ENCODE data around the gene BFSP2.
"Not testable (repeated sequence)": the region's sequence is repeated elsewhere in the genome, so short reads cannot be mapped to it uniquely, and the experiment has no call there.

The BFSP2 gene

DNA sequence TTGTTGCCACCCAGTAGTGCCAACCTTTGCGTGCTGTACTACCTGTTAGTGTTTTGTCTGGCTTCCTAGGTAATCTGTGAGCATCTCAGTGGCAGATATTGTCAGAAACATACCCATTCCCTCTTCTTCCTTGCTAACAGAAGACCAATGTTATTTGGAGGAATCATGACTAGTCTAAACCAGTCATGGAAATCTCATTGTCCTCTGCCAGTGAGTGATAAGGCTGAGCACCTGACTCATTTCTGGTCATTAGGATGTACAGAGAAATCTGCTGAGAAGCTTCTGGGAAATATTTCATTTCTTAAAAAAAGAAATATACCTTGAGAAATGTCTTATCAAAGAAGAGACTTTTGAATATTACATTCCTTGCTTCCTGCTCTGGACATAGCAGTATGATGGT, 103.6 kb downstream of the BFSP2 start:
- Histone ChIP-seq H3K27ac (ENCODE audit: low read depth, low read length) (no peak overlapping the region), H3K36me3 (ENCODE audit: control insufficient read depth, insufficient read depth, low read length) (no peaks in the 10 kb centered on the region), H3K4me3 (ENCODE audit: low read depth, low read length) (no peak overlapping the region), H3K4me1 (ENCODE audit: control insufficient read depth, insufficient read depth, low read length) (no peaks in the 10 kb centered on the region), H3K9me3 (ENCODE audit: control insufficient read depth, insufficient read depth, low read length) (no peaks in the 10 kb centered on the region), H3K27me3 (ENCODE audit: control insufficient read depth, insufficient read depth, low read length) (no peaks in the 10 kb centered on the region), H3K9ac (ENCODE audit: low read depth, low read length) (no peak overlapping the region)

DNA sequence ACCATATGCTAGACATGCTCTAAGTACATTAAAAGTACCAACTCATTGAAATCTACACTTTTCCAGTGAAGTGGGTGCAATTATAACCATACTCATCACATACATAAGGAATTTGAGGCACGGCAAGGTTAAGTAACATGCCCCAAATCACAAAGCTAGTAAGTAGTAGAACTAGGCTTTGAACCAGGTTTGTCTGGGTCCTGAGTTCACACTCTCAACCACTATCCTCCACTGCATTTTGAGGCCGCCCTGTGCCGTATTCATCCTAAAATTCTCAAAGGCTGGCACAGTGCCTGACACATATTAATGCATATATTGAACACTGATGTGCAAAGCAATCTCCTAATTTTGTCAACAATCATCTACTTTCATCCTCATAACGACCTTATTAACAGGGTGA, 104.9 kb downstream of the BFSP2 start:
- Histone ChIP-seq H3K27ac (ENCODE audit: low read depth, low read length) (no peak overlapping the region), H3K4me3 (ENCODE audit: low read depth, low read length) (no peak overlapping the region), H3K4me1 (ENCODE audit: control insufficient read depth, insufficient read depth, low read length) (no peaks in the 10 kb centered on the region), H3K9ac (ENCODE audit: low read depth, low read length) (no peak overlapping the region), H3K36me3 (ENCODE audit: control insufficient read depth, insufficient read depth, low read length) (no peaks in the 10 kb centered on the region), H3K27me3 (ENCODE audit: control insufficient read depth, insufficient read depth, low read length) (no peaks in the 10 kb centered on the region), H3K9me3 (ENCODE audit: control insufficient read depth, insufficient read depth, low read length) (no peaks in the 10 kb centered on the region)

DNA sequence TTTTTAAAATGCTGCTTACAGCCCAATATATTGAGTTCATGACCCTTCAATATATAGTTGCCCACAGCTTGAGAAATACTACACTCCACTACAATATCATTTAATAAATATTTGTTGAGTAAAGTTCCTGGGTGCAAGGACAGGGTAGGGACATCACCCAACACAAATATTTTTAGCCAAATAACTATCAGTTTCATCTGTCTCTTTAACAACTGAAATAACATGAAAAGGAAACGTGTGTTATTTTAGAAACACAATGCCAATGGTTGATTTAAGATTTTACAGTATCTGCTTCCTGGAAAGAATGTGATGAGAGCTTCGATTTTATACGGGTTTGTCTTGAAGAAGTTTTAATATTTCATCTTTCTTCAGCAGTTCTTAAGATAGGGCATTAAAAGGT, 106.0 kb downstream of the BFSP2 start:
- no peak overlapping the region for H3K27ac ChIP-seq (ENCODE audit: low read depth, low read length)
- no peaks in the 10 kb centered on the region for H3K36me3 ChIP-seq (ENCODE audit: control insufficient read depth, insufficient read depth, low read length)
- H3K27me3 ChIP-seq (ENCODE audit: control insufficient read depth, insufficient read depth, low read length), result no peaks in the 10 kb centered on the region
- no peaks in the 10 kb centered on the region for H3K4me1 ChIP-seq (ENCODE audit: control insufficient read depth, insufficient read depth, low read length)
- no peaks in the 10 kb centered on the region for H3K9me3 ChIP-seq (ENCODE audit: control insufficient read depth, insufficient read depth, low read length)
- no peak overlapping the region for H3K9ac ChIP-seq (ENCODE audit: low read depth, low read length)
- no peak overlapping the region for H3K4me3 ChIP-seq (ENCODE audit: low read depth, low read length)

DNA sequence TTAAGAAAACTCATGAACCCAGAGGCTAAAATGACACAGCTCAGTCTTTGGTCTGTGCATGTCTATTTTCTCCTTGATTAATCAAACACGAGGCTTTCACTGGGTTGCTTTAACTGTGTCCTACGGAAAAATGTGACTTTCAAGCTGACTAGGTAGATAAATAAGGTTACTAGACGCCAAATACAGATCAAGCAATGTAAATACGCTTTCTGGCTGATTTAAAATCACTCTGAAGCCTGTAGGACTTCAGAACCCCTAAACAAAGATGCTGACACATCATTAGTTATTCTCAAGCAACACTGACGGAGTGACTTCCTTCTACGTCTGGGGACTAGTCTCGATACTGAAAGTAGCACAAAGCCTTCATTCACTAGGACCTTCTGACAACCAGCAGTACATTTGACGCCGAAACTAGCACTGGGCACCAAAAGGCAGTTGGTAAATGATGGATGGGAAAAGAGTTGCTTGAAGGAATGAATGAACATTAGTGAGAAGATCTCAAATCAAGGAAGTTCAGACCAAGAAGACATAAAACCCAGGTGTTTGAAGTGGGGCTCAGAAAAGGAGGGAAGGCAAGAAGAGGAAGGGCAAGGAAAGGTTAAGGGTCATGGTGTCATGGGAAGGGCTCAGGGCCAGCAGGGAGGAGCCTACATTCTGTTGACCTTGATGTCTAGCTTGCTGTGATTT, 106.5 kb downstream of the BFSP2 start:
- no peak overlapping the region for H3K27ac ChIP-seq (ENCODE audit: low read depth, low read length)
- no peaks in the 10 kb centered on the region for H3K9me3 ChIP-seq (ENCODE audit: control insufficient read depth, insufficient read depth, low read length)
- no peak overlapping the region for H3K9ac ChIP-seq (ENCODE audit: low read depth, low read length)
- no peaks in the 10 kb centered on the region for H3K4me1 ChIP-seq (ENCODE audit: control insufficient read depth, insufficient read depth, low read length)
- H3K4me3 ChIP-seq (ENCODE audit: low read depth, low read length), result no peak overlapping the region
- H3K27me3 ChIP-seq (ENCODE audit: control insufficient read depth, insufficient read depth, low read length), result no peaks in the 10 kb centered on the region
- no peaks in the 10 kb centered on the region for H3K36me3 ChIP-seq (ENCODE audit: control insufficient read depth, insufficient read depth, low read length)

GRCh38 chr3:133509488-133509887, 109.6 kb downstream of the BFSP2 start:
- H3K4me1 ChIP-seq (ENCODE audit: control insufficient read depth, insufficient read depth, low read length), result no peaks in the 10 kb centered on the region
- H3K9ac ChIP-seq (ENCODE audit: low read depth, low read length), result no peak overlapping the region
- no peaks in the 10 kb centered on the region for H3K36me3 ChIP-seq (ENCODE audit: control insufficient read depth, insufficient read depth, low read length)
- no peak overlapping the region for H3K4me3 ChIP-seq (ENCODE audit: low read depth, low read length)
- H3K27me3 ChIP-seq (ENCODE audit: control insufficient read depth, insufficient read depth, low read length), result no peaks in the 10 kb centered on the region
- H3K27ac ChIP-seq (ENCODE audit: low read depth, low read length), result no peak overlapping the region
- no peaks in the 10 kb centered on the region for H3K9me3 ChIP-seq (ENCODE audit: control insufficient read depth, insufficient read depth, low read length)

DNA sequence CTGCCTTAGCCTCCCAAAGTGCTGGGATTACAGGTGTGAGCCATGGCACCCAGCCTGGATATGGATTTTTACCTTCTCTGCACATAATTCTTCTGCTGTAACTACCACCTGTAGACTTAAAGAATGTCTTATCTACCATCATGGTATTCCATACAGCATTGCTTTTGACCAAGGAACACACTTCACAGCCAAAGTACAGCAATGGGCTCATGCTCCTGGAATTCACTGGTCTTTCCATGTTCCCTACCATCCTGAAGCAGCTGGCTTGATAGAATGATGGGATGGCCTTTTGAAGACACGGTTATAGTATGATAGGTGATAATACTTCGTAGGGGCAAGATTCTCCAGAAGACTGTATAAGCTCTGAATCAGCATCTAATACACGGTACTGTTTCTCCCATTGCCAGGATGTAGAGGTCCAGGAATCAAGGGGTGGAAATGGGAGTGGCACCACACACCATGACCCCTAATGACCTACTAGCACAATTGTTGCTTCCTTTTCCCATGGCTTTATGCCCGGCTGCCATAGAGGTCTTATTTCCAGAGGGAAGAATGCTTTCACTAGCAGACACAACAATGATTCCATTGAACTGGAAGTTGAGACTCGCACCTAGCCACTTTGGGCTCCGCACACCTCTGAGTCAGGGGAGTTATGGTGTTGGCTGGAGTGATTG, 112.7 kb downstream of the BFSP2 start:
- Histone ChIP-seq H3K27ac (ENCODE audit: low read depth, low read length) (no peak overlapping the region), H3K27me3 (ENCODE audit: control insufficient read depth, insufficient read depth, low read length) (no peaks in the 10 kb centered on the region), H3K4me3 (ENCODE audit: low read depth, low read length) (no peak overlapping the region), H3K9ac (ENCODE audit: low read depth, low read length) (no peak overlapping the region), H3K9me3 (ENCODE audit: control insufficient read depth, insufficient read depth, low read length) (no peaks in the 10 kb centered on the region), H3K36me3 (ENCODE audit: control insufficient read depth, insufficient read depth, low read length) (no peaks in the 10 kb centered on the region), H3K4me1 (ENCODE audit: control insufficient read depth, insufficient read depth, low read length) (no peaks in the 10 kb centered on the region)

- no peak overlapping the region for H3K4me3 ChIP-seq (ENCODE audit: low read depth, low read length)
- H3K27me3 ChIP-seq (ENCODE audit: control insufficient read depth, insufficient read depth, low read length), result no peaks in the 10 kb centered on the region
- no peaks in the 10 kb centered on the region for H3K4me1 ChIP-seq (ENCODE audit: control insufficient read depth, insufficient read depth, low read length)
- H3K9me3 ChIP-seq (ENCODE audit: control insufficient read depth, insufficient read depth, low read length), result no peaks in the 10 kb centered on the region
- H3K27ac ChIP-seq (ENCODE audit: low read depth, low read length), result no peak overlapping the region
- H3K9ac ChIP-seq (ENCODE audit: low read depth, low read length), result no peak overlapping the region
- no peaks in the 10 kb centered on the region for H3K36me3 ChIP-seq (ENCODE audit: control insufficient read depth, insufficient read depth, low read length)
Measured at GRCh38 chr3:133514418-133514817, 114.6 kb downstream of the BFSP2 start.

GRCh38 chr3:133515127-133515526, 115.3 kb downstream of the BFSP2 start:
- no peaks in the 10 kb centered on the region for H3K27me3 ChIP-seq (ENCODE audit: control insufficient read depth, insufficient read depth, low read length)
- H3K9ac ChIP-seq (ENCODE audit: low read depth, low read length), result no peak overlapping the region
- no peak overlapping the region for H3K4me3 ChIP-seq (ENCODE audit: low read depth, low read length)
- no peak overlapping the region for H3K27ac ChIP-seq (ENCODE audit: low read depth, low read length)
- H3K4me1 ChIP-seq (ENCODE audit: control insufficient read depth, insufficient read depth, low read length), result no peaks in the 10 kb centered on the region
- H3K9me3 ChIP-seq (ENCODE audit: control insufficient read depth, insufficient read depth, low read length), result no peaks in the 10 kb centered on the region
- H3K36me3 ChIP-seq (ENCODE audit: control insufficient read depth, insufficient read depth, low read length), result no peaks in the 10 kb centered on the region

GRCh38 chr3:133520286-133520685, 120.4 kb downstream of the BFSP2 start:
- Histone ChIP-seq H3K4me1 (ENCODE audit: control insufficient read depth, insufficient read depth, low read length) (no peaks in the 10 kb centered on the region), H3K27me3 (ENCODE audit: control insufficient read depth, insufficient read depth, low read length) (no peaks in the 10 kb centered on the region), H3K27ac (ENCODE audit: low read depth, low read length) (no peak overlapping the region), H3K9me3 (ENCODE audit: control insufficient read depth, insufficient read depth, low read length) (no peaks in the 10 kb centered on the region), H3K9ac (ENCODE audit: low read depth, low read length) (no peak overlapping the region), H3K4me3 (ENCODE audit: low read depth, low read length) (no peak overlapping the region), H3K36me3 (ENCODE audit: control insufficient read depth, insufficient read depth, low read length) (no peaks in the 10 kb centered on the region)

- not testable (repeated sequence) for H3K4me3 ChIP-seq (ENCODE audit: low read depth, low read length); H3K27ac ChIP-seq (ENCODE audit: low read depth, low read length); H3K9me3 ChIP-seq (ENCODE audit: control insufficient read depth, insufficient read depth, low read length); H3K4me1 ChIP-seq (ENCODE audit: control insufficient read depth, insufficient read depth, low read length); H3K27me3 ChIP-seq (ENCODE audit: control insufficient read depth, insufficient read depth, low read length); H3K36me3 ChIP-seq (ENCODE audit: control insufficient read depth, insufficient read depth, low read length); H3K9ac ChIP-seq (ENCODE audit: low read depth, low read length)
Measured at GRCh38 chr3:133520938-133521337, 121.1 kb downstream of the BFSP2 start.

DNA sequence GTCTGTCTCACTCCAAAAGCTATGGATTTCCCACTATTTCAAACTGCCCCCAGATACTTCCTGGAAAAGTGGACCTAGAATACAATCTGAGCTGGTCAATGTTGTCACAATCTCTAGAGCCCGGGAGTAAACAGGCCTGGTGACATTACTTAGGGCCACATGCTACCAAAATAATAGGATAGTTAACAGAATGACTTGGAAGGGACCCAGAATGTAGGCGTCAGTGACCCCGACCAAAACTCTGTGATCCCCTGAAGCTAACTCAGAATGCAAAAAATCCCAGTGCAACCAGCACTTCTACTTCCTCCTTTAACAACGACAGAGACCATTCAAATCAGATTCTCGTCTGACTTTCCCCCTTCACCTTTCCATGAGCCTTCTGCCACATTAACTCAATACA, 122.1 kb downstream of the BFSP2 start:
- Histone ChIP-seq H3K4me3 (ENCODE audit: low read depth, low read length) (no peak overlapping the region), H3K9me3 (ENCODE audit: control insufficient read depth, insufficient read depth, low read length) (no peaks in the 10 kb centered on the region), H3K9ac (ENCODE audit: low read depth, low read length) (no peak overlapping the region)

More for the DNA sequence above, 122.1 kb downstream of the BFSP2 start:
- H3K27ac ChIP-seq (ENCODE audit: low read depth, low read length), result no peak overlapping the region
- no peaks in the 10 kb centered on the region for H3K4me1 ChIP-seq (ENCODE audit: control insufficient read depth, insufficient read depth, low read length)
- H3K27me3 ChIP-seq (ENCODE audit: control insufficient read depth, insufficient read depth, low read length), result no peaks in the 10 kb centered on the region
- H3K36me3 ChIP-seq (ENCODE audit: control insufficient read depth, insufficient read depth, low read length), result no peaks in the 10 kb centered on the region
